Astrocyte of the cerebellum (primary cell): ENCODE results near the gene PAX5.

ENCODE experiments used
- DNase-seq: peaks from one replicate; pipeline ENCODE4 v3.0.0-alpha.2; 2011; ENCODE audit warnings: low read depth
- H3K4me3 ChIP-seq: 2 replicates; pipeline ENCODE4 v1.5.1; 2011; ENCODE audit warnings: mild to moderate bottlenecking, low read depth, low read length, moderate library complexity
- CTCF ChIP-seq: IDR thresholded peaks from 2 replicates; pipeline ENCODE4 v1.5.1; 2012; ENCODE audit warnings: low read length, low read depth, moderate library complexity, mild to moderate bottlenecking; ENCODE audit errors: missing control alignments
- in situ Hi-C: cut with HindIII; loops from 2 replicates; pipeline ENCODE4 v1.10.0; 2017; ENCODE audit warnings: low sequenced_read_pairs

The PAX5 gene

GRCh38 chr9:36906492-36906891, 127.6 kb downstream of the PAX5 start:
- TF ChIP-seq CTCF = no peak

DNA sequence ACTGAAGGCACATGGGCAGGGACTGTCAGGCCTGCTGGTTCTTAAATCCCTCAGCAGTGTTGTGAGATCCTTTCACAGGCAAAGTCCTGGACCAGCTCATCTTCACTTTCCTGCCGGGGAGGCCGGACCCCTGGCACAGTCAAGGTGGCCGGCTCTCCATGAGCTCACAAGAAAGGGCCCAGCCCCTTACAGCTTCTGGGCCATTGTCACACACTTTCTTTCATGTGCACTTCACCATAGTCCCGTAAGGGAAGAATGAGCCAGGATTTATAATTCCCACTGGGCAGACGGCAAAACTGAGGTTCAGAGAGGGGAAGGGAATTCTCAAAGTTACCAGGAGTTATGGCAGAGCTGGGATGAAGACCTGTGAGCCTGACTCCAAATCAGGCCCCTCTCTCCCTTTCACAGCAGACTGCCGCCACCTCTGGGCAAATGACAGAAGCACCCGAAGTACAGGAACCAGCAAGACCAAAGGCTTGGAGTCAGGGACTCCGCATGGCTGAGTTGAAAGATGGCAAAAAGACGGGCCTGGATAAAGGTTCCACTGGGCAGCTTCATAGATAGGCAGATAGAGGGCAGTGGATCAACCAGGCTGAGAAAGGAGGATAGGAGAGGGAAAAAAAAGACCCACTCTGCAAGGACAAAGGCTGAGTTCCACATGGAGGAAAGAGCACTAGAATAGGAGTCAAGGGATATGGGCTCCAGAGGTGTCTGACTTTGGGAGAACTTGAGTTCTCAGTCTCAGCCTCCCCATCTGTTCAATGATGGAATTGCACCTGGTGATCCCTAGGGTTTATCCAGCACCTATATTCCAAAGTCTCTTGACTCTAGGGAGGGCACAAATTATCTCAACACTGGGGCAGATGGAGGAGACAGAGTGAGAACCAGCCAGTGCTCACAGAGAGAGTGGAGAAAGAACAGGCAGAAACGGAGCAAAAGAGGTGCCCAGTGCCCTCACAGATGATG, 128.7 kb downstream of the PAX5 start:
- in situ Hi-C loops = loop anchor here (5.0 kb wide), 1 partner anchor 52 kb away; no protein-coding TSS in a partner anchor
- H3K4me3 ChIP-seq = no peak overlapping the region
- DNase-seq = no peak
- peak; percentile 7 for TF ChIP-seq CTCF

More at GRCh38 chr9:36906492-36906891, 127.6 kb downstream of the PAX5 start:
- in situ Hi-C loops = loop anchor here (5.0 kb wide), 1 partner anchor 51 kb away; no protein-coding TSS in a partner anchor
- DNase-seq = no peak
- H3K4me3 ChIP-seq = no peak overlapping the region

DNA sequence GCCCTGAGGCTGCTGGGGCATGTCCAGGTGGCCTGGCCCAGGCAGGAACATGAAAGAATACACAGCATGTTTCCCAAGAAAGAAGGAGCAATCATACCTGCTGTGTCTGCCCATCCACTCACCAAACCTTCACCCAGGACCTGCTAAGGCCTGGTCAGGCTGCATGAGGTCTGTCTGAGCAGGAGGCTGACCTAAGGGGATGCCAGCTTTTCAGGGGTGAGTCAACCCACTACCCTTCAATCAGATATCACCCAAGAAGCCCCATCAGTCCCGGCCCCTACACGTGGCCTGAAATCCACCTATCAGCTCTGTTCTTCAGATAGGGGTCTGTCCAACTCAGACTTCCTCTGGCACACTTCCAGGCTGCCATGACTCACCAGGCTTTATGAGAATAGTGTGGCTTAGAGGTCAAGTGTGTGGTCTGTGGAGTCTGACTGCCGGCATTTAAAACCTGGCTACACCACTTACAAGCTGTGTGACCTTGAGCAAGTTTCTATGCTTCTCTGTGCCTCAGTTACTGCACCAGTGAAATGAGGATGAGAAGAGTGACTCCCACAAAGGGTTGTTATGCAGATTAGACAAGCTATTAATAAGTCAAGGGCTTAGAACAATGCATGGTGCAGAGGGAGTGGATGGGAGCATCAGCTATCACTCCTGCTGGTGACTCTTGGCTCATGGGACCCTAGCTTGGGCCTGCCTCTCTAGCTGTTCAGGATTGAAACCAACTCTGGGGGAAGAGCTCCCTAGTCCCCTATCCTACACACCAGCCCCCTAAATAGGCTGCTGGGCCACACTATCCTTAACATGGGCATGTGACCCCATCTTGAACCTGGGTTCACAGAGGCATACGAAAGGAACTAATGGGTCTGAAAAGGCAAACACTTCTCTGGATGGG, 130.3 kb downstream of the PAX5 start:
- in situ Hi-C loops = no loop called here
- no peak for TF ChIP-seq CTCF
- H3K4me3 ChIP-seq = no peak overlapping the region
- peak; percentile 62 for DNase-seq

GRCh38 chr9:36902861-36903524, 131.1 kb downstream of the PAX5 start:
- no peak for TF ChIP-seq CTCF
- no peak for DNase-seq
- in situ Hi-C loops = no loop called here

GRCh38 chr9:36902080-36902716, 131.9 kb downstream of the PAX5 start:
- no peak for TF ChIP-seq CTCF
- in situ Hi-C loops = no loop called here
- no peak overlapping the region for H3K4me3 ChIP-seq
- DNase-seq = no peak

More at GRCh38 chr9:36902861-36903524, 131.1 kb downstream of the PAX5 start:
- H3K4me3 ChIP-seq = no peak overlapping the region
